NCI-H2171 (cell line): Measurements from ENCODE around the gene KLHL25.

Experiments used
- DNase-seq: peaks from one replicate; lab custom pipeline; 2025; lab: John Stamatoyannopoulos, UW

Gene KLHL25

DNA sequence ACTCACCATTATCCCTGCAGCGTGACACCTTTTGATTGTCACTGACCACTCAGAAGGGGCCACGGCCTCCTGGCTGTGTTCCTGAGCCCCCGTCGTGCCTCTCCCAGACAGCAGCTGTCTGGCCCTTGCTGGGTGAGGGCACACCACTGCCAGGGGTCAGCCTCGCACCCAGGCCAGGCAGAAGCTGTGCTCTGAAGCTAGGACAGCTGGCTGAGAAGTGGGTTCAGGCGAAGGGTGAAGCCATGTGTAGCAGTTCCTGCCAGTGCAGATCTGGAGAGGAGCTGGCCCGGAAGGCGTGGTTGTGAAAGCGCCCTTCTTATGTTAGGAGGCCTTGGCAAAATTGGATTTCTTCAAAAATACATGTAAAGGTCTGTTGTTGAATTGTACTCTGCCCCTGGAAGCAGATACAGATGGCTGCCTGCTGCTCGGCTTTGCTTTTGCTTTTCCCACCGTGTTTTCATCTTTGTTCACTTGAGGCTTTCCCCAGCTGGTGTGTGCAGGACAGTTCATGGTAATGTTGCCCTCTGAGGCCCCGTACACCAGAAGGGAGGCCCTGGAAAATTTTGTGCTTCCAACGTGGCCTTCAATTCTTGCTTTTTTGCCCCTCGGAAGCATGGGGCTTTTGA, 49.1 kb downstream of the KLHL25 start:
- no peak for DNase-seq

DNA sequence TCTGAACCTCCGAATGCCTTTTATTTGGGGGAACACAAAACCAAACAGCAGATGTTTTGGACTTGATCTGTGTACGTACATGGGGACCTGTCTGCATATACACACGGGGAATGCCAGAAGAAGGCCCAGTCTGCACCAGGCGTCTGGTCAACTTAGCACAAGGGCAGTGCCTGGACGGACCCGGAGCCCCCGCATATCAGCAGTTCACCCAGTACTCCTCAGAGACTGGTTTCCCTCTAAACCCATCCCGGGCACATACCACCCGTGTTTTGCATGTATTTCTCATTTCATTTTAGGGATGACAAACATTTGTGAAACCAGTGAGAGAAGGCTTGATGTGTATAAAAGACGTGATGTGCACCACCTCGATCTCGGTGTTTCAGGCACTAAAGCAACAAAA, 49.7 kb downstream of the KLHL25 start:
- no peak for DNase-seq

GRCh38 chr15:85744579-85744978, 50.1 kb downstream of the KLHL25 start:
- no peak for DNase-seq

GRCh38 chr15:85743392-85744055, 51.2 kb downstream of the KLHL25 start:
- DNase-seq = no peak

GRCh38 chr15:85742186-85742821, 52.4 kb downstream of the KLHL25 start:
- peak; percentile 60 for DNase-seq

DNA sequence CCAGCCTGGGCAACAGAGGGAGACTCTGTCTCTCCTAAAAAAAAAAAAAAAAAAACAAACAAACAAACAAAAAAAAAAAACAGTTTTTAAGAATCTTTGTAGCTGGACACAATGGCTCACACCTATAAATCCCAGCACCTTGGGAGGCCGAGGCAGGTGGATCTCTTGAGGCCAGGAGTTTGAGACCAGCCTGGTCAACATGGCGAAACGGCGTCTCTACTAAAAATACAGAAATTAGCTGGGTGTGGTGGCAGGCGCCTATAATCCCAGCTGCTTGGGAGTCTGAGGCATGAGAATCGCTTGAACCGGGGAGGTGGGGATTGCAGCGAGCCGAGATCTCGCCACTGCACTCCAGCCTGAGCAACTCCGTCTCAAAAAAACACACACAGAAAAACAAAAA, 53.1 kb downstream of the KLHL25 start:
- no peak for DNase-seq

GRCh38 chr15:85741021-85741421, 53.7 kb downstream of the KLHL25 start:
- DNase-seq = no peak

DNA sequence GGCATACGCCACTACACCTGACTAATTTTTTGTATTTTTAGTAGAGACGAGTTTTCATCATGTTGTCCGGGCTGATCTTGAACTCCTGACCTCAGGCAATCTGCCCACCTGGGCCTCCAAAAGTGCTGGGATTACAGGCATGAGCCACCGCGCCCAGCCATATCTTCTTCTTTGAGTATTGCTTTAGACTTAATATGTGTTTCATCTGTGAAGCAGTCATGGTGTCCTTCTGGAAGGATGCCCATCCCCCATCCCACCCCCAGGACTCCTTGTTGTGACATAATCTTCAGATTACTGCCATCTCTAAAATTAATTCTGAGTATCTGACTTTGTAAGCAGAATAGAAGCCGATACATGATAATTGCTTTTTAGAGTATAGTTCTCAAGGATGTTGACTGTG, 57.7 kb downstream of the KLHL25 start:
- no peak for DNase-seq

- no peak for DNase-seq
Measured at GRCh38 chr15:85733416-85733815, 61.3 kb downstream of the KLHL25 start.

DNA sequence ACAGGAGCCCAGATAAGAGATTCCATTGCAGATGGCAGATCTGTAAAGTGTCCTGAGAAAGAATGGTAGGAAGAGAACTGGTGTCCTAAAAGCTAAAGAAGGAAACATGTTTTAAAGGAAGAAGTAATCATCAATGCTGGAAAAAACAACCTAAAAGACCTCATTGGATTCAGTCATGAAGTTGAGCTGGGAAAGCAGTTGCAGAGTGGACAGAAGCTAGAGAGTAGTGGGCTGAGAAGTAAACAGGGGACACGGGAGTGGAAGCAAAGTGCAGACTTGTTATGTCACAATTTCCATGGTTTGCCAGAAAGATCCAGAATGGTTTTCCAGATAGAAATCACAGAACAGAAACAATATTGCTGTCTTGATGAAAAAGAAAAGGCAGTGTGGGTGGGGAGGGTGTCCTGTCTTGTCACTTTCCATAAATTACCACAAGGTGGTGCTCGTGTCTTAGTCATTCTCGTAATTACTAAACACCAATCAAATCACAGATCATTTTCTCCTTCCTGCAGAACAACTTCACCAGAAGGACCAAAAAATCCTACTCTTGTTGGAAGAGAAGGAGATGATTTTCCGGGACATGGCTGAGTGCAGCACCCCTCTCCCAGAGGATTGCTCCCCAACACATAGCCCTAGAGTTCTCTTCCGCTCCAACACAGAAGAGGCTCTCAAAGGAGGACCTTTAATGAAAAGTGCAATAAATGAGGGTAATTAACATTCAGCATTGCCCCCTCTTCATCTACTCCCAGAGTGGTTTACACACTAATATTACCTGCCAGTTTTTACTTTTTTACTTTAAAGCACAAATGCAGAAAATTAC, 64.5 kb downstream of the KLHL25 start:
- DNase-seq = peak; percentile 36

- no peak for DNase-seq
Measured at GRCh38 chr15:85727068-85727467, 67.7 kb downstream of the KLHL25 start.

GRCh38 chr15:85726454-85726853, 68.3 kb downstream of the KLHL25 start:
- no peak for DNase-seq

GRCh38 chr15:85725564-85725963, 69.2 kb downstream of the KLHL25 start:
- no peak for DNase-seq

DNA sequence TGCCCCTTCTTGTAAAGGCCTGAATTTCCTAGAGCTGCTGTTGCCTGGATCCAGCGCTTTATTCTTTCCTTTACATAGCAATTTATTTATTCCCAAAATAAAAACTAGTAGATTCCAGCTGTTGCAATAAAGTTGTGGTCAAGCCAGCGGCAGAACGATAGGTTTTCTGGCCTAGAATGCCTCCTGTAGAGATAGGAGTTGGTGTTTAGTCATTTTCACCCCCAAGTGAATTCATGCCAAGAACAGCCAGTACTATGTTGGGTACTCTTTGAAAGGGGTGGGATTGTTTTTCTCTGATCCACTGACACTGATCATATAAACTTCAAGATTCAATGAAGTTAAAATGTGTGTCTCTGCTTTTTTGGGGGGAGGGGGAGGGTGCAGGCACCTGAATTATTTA, 69.7 kb downstream of the KLHL25 start:
- no peak for DNase-seq

DNA sequence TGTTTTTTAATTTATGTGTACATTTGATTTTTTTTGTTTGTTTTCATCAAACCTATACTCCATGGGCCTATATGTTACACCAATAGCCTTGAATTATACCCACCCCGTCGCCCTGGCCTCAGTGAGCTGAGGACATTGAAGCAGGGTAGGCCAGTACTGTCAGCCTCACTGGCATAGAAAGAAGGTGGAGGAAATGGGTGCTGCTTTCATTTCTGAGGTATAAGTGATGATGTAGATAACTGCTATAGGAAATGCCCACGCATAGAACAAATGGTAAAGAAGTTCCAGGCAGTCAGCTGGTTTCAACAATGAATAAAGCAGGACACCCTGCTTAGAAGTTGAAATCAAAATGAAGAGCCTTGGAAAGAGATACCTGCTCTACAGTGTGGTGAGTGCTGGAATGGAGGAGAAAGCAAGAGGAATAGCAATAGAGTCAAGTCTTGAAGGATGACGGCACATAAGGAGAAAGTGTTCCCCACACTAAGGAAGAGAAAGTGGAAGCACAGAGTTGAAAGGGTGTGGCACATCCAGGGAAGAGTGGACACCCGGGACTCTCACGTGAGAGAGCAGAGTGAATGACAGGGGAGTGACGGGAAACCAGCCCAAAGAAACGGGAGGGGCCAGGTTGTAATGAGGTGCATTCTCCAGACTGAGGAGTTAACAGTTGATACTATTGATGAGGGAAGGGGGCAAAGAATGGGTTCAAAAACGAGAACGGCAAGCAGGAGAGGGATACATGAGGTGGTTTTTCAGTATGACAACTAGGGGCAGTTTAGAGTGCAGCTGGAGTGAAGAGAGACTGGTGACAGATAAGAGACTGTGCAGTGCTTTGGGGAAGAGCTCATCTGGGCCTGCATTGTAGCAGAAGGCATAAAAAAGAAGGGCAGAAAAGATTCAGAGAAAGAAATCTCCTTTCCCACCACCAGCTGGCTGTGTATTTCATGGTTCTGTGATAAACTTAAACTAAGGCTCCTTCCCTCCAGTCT, 70.5 kb downstream of the KLHL25 start:
- DNase-seq = no peak

GRCh38 chr15:85722374-85723152, 72.2 kb downstream of the KLHL25 start:
- DNase-seq = no peak

GRCh38 chr15:85718981-85719380, 75.7 kb downstream of the KLHL25 start:
- no peak for DNase-seq

DNA sequence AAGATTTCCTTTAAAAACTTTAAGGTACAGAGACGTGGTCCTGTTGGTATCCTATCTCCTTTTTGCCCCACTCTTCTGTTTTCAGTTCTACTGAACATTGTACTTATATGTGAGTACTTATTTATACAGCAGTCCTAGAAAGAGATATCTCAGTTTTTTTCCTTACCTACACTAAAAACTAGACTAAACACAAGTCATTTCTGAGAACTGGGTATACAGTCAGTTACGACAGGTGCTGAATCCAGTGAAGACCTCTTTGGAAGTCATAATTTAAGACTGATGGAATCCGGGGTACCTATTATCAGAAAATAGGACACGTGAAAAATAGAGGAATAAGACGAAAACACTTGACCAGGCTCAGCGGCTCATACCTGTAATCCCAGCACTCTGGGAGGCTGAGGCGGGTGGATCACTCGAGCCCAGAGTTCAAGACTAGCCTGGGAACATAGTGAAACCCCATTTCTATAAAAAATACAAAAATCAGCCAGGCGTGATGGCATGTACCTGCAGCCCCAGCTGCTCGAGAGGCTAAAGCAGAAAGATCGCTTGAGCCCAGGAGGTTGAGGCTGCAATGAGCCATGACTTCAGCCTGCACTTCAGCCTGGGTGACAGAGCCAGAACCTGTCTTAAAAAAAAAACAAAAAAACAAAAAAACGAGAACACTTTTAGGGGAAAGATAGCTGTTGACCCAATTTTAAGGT, 76.3 kb downstream of the KLHL25 start:
- DNase-seq = no peak

DNA sequence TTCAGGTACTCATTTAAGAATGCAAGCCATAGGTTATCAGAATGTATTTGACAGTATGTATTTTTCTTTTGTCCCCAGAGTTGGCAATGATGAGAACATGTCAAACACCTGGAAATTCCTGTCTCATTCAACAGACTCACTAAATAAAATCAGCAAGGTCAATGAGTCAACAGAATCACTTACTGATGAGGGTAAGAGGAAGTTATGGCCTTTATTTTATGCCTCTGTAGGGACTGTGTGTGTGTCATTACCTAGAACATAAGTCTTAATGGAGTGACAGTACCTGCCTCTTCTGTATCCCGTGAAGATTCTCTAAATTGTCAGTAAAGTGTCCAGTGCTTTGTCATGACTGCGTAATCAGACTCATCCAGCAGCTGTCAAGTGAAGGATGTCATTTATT, 77.5 kb downstream of the KLHL25 start:
- no peak for DNase-seq

DNA sequence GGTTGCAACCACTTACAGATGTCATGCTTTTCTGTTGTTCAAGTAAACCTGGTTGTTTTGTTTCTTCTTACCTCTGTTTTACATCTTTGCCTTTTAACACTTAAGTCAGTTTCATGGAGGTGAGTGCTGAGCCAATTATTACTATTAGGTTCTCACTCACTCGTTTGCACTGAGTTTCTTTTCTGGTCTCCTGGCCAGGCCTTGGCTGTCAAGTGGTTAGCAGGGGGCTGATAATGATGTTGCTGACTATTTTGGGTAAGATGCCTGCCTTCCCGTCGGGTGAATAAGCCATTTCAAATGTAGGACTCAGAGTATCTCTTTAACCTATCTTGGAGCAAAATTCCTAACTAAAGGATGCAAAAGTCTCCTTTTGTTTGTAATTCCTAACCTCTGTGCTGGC, 78.5 kb downstream of the KLHL25 start:
- DNase-seq = no peak
